Prostate gland (tissue), 2 donors: Measurements from ENCODE around the gene FAT4.

Source experiments
- POLR2AphosphoS5 ChIP-seq: sonication (generic); formaldehyde crosslinking; IDR thresholded peaks from one replicate; pipeline ENCODE4 v1.6.1; 2017; ENCODE audit warnings: antibody characterized with exemption
- TF ChIP-seq, protein P1 (sequence below), 4 experiments: fragments of 200-600 bp in 2 of 4; fragments of 450-650 bp in 2 of 4; sonication (generic) in 2 of 4; IDR thresholded peaks; 1 replicate in 3 of 4; 2 replicates in 1 of 4; pipeline ENCODE4 v1.5.1; 2016 to 2019; ENCODE audit warnings: antibody characterized with exemption in 4 of 4, mild to moderate bottlenecking in 2 of 4, moderate library complexity in 2 of 4

- TF ChIP-seq, protein P1, sequence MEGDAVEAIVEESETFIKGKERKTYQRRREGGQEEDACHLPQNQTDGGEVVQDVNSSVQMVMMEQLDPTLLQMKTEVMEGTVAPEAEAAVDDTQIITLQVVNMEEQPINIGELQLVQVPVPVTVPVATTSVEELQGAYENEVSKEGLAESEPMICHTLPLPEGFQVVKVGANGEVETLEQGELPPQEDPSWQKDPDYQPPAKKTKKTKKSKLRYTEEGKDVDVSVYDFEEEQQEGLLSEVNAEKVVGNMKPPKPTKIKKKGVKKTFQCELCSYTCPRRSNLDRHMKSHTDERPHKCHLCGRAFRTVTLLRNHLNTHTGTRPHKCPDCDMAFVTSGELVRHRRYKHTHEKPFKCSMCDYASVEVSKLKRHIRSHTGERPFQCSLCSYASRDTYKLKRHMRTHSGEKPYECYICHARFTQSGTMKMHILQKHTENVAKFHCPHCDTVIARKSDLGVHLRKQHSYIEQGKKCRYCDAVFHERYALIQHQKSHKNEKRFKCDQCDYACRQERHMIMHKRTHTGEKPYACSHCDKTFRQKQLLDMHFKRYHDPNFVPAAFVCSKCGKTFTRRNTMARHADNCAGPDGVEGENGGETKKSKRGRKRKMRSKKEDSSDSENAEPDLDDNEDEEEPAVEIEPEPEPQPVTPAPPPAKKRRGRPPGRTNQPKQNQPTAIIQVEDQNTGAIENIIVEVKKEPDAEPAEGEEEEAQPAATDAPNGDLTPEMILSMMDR (IDR thresholded peaks at IDR 0.05), result no peak
- no peak for TF ChIP-seq POLR2AphosphoS5
These were observed 20.2 kb downstream of the FAT4 start for GRCh38 chr4:125334926-125335325.
